Thyroid gland (tissue), 4 donors: ENCODE results near the gene VPS37C. TPM values are rescaled to one million over a fixed set of nuclear protein-coding genes. Genes with fewer than 3 reads are reported as not detected.
"Not testable (repeated sequence)": the region's sequence is repeated elsewhere in the genome, so short reads cannot be mapped to it uniquely, and the experiment has no call there.

Experiments used
- DNase-seq, 2 donors: peaks; one replicate each; pipeline ENCODE4 v3.0.0-alpha.2; 2019
- H3K27ac ChIP-seq, 3 donors: fragments of 200-600 bp; sonication (generic); 1 replicate in 2 of 3; 2 replicates in 1 of 3; pipeline ENCODE4 v1.5.1; 2016 to 2019; ENCODE audit warnings: mild to moderate bottlenecking in 1 of 3, moderate library complexity in 1 of 3
- H3K27me3 ChIP-seq: fragments of 200-600 bp; sonication (generic); one replicate; pipeline ENCODE4 v1.5.1; 2019
- H3K36me3 ChIP-seq, 2 donors: fragments of 200-600 bp; sonication (generic); one replicate each; pipeline ENCODE4 v1.5.1; 2016 to 2019
- H3K4me1 ChIP-seq, 2 donors: fragments of 200-600 bp; sonication (generic); one replicate each; pipeline ENCODE4 v1.5.1; 2017 to 2019
- H3K4me3 ChIP-seq, 3 donors: fragments of 200-600 bp; sonication (generic); replicated peaks in 1 of 3; 1 replicate in 2 of 3; 2 replicates in 1 of 3; pipeline ENCODE4 v1.5.1; 2016; ENCODE audit warnings: mild to moderate bottlenecking in 1 of 3
- H3K9me3 ChIP-seq: fragments of 200-600 bp; sonication (generic); one replicate; pipeline ENCODE4 v1.5.1; 2017
- POLR2A ChIP-seq, 2 donors: fragments of 450-650 bp; IDR thresholded peaks; one replicate each; pipeline ENCODE4 v1.6.1; 2017; ENCODE audit warnings: antibody characterized with exemption in 2 of 2, mild to moderate bottlenecking in 2 of 2, moderate library complexity in 1 of 2
- WGBS, 2 donors: methylation state at CpG; one replicate each; pipeline ENCODE4 v1.1.5; 2017; 5-methylcytosine and 5-hydroxymethylcytosine counted together
- intact Hi-C: fragments of 100-400 bp; cut with DNase I; formaldehyde crosslinking; loops from one replicate; pipeline ENCODE4 v1.15.1; 2023
- total RNA-seq, 4 donors: library from RNA; depleted of rRNA; stranded (reverse); fragments of >200 nt; gene quantifications; one replicate each; pipeline ENCODE4 v1.2.3, GENCODE V29; 2016
- TF ChIP-seq, protein P1 (sequence below), 6 experiments: fragments of 200-600 bp in 3 of 6; fragments of 450-650 bp in 3 of 6; sonication (generic) in 3 of 6; IDR thresholded peaks; one replicate each; pipeline ENCODE4 v1.5.1; 2016 to 2019; ENCODE audit warnings: antibody characterized with exemption in 6 of 6, mild to moderate bottlenecking in 2 of 6, inconsistent platforms in 1 of 6, moderate library complexity in 1 of 6

The VPS37C gene
- total RNA-seq: 10 to 100 TPM; 13.0 to 18.2 (median 15.9) TPM

DNA sequence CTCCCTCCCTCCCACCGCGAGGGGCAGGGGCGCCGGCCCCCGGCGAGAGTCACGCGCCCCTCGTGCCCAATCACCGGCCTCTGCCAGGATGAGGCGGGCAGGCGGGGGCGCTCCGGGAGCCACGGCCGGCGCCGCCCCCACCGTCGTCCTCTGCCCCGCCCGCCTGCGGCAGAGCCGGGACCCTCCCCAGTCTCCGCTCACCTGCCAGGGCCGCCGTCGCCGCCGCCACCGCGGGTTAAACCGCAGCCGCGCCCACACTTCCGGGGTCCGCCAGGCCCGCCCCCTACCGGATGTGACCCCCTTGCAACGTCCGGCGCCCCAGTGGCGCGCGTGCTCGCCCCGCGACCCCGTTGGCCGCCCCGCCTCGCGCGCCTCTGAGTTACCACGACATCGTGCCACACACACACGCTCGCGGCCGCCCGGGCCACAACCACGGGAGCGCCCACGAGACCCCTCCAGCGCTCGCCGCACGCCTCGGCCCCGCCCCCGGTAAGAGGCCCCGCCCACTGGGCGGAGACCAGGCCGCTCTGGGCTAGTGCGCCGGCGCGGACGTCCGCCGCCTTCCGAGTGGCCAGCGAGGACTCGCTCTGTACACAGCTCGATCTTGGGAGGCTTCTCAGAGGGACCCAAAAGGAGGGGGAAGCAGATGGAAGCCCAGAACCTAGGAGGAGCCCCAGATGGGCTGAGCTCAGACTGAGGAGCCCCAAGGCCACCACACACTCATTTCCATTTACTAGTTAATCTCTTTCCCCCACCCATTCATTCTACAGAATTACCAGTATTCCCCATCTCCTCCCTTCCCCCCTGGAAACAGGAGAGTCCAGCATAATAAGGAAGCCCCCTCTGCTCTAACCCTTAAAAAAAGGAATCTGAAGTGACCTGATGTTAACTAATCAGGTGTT, at the start of gene VPS37C:
TSS of gene VPS37C (minus strand) at position 237 of the 902 bp plus-strand sequence. CDS start 22,597 bp downstream, outside the sequence.
- TF ChIP-seq, protein P1, sequence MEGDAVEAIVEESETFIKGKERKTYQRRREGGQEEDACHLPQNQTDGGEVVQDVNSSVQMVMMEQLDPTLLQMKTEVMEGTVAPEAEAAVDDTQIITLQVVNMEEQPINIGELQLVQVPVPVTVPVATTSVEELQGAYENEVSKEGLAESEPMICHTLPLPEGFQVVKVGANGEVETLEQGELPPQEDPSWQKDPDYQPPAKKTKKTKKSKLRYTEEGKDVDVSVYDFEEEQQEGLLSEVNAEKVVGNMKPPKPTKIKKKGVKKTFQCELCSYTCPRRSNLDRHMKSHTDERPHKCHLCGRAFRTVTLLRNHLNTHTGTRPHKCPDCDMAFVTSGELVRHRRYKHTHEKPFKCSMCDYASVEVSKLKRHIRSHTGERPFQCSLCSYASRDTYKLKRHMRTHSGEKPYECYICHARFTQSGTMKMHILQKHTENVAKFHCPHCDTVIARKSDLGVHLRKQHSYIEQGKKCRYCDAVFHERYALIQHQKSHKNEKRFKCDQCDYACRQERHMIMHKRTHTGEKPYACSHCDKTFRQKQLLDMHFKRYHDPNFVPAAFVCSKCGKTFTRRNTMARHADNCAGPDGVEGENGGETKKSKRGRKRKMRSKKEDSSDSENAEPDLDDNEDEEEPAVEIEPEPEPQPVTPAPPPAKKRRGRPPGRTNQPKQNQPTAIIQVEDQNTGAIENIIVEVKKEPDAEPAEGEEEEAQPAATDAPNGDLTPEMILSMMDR (IDR thresholded peaks at IDR 0.05): peak in 2 of 6 experiments; percentile 7 to 29
- peak in 1 of 2 donors; percentile 79 for TF ChIP-seq POLR2A (IDR thresholded peaks at IDR 0.05)
- no peaks in the 10 kb centered on the region for H3K9me3 ChIP-seq
- DNase-seq: peak; percentile 84 to 87
- no peaks in the 10 kb centered on the region for H3K27me3 ChIP-seq
- WGBS, 2 donors: 0% methylated on average over 8 to 17 of the region's 85 CpGs
- H3K4me1 ChIP-seq: peaks cover 22 to 33% of the 10 kb centered on the region in 2 donors
- H3K4me3 ChIP-seq: peak within 1 kb of the TSS; percentile 21 to 89 (median 62)
- no peaks in the 10 kb centered on the region for H3K36me3 ChIP-seq
- peak within 1 kb of the TSS; percentile 94 to 98 (median 96) for H3K27ac ChIP-seq
- intact Hi-C loops: loop anchor here (10.0 kb wide), 1 partner anchor 247 kb away; the partner anchor contains the start of gene TMEM109

DNA sequence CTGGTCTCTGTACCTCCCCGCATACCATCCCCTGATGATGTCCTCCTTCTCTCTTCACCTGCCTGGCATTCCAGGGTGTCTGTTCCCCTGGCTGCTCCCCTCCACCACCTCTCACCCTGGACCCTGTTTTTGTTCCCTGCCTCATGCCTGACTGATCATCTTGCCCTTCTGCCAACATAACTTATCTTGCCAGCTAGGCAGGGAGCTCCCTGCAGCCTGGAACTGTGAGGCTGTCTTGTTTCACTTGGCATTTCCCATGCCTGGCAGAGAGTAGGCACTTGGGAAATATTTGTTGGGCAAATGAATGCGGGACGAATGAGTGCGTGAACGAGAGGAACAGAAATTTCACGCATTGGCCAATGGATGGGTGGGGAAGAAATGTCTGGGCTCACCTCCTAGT, 49.4 kb upstream of the VPS37C start:
- DNase-seq, H3K27me3 ChIP-seq, H3K4me1 ChIP-seq, H3K9me3 ChIP-seq, H3K4me3 ChIP-seq, intact Hi-C loops, H3K27ac ChIP-seq, H3K36me3 ChIP-seq: not testable (repeated sequence)
- WGBS, 2 donors: no CpG with 5 or more reads among the region's 6 CpGs

DNA sequence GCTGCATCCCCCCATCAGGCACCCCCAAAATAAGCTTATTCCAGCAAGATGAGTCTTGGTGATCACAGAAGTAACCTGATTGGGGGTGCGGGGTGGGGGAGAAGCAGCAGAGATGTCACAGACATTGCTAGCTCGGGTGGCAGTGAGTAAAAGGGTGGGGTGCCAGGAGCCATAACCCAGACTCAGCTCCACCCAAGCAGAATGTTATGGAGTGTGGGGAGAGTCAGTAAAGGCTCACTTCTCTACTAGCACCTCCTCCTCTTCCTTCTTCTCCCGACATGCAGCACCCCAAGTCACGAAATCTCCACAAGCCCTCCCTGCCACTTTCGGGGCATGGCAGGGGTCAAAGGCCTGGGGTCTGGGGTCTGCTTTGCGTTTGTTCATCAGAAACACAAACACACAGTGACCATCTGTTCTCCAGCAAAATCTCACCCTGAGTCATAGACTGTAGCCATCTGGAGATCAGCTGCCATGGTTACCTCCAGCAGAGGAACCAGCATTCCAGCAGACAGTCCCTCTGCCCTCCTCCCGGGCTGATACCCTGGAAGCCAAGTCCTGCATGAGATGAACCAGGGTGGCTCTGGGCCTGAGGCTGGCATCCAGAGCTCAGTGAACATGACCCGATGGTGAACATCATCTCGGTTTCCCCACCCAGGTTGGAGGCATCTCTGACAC, 46.5 kb upstream of the VPS37C start:
- H3K4me3 ChIP-seq, H3K9me3 ChIP-seq, H3K27ac ChIP-seq, H3K36me3 ChIP-seq, H3K4me1 ChIP-seq, DNase-seq, H3K27me3 ChIP-seq, intact Hi-C loops: not testable (repeated sequence)
- no CpG with 5 or more reads among the region's 9 CpGs for WGBS, 2 donors

DNA sequence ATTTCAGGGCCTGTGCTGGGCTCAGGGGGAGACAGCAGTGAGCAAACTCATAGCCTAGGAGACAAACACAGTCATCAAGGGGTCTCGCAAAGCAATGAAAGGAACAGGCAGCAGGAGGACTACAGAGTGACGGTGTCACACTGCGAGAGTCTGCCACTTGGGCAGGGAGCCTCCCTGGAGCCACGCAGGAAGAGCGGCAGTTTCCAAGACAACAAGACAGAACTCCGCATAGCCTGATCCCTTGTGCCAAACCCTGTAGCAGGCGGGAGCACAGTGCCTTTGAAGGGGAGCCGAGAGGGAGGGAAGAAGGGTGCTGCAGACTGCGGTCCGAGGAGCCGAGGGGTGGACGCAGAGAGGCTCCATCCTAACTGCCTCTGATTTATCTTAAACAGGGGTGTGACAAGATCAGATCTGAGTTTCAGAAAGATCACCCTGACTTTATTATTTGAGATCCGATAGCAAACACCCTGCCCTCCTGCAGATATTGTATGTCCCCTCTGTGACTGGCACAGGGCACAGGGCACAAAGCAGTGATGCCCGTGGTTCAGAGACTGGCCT, 43.4 kb upstream of the VPS37C start:
- intact Hi-C loops, H3K27ac ChIP-seq, H3K4me3 ChIP-seq, DNase-seq, H3K27me3 ChIP-seq, H3K9me3 ChIP-seq, H3K36me3 ChIP-seq, H3K4me1 ChIP-seq: not testable (repeated sequence)
- WGBS, 2 donors: 70 to 91% methylated on average over 13 to 14 of the region's 14 CpGs

DNA sequence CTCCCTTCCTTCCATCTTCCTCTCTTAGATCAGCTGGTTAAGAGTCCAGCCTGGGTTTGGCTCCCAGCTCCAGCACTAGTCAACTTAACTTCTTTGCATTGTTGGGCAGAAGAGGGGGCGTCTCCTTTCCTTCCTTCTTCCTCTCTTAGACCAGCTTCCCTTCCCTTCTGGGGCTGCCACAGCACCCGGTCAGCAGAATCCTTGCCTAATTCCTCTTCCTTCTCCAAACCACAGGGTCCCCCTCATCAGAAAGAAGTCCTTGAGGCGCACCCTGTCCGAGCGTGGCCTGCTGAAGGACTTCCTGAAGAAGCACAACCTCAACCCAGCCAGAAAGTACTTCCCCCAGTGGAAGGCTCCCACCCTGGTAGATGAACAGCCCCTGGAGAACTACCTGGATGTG, 42.6 kb upstream of the VPS37C start:
- H3K4me3 ChIP-seq, intact Hi-C loops, H3K4me1 ChIP-seq, DNase-seq, H3K27me3 ChIP-seq, H3K36me3 ChIP-seq, H3K9me3 ChIP-seq, H3K27ac ChIP-seq: not testable (repeated sequence)
- no CpG with 5 or more reads among the region's 5 CpGs for WGBS, 2 donors

DNA sequence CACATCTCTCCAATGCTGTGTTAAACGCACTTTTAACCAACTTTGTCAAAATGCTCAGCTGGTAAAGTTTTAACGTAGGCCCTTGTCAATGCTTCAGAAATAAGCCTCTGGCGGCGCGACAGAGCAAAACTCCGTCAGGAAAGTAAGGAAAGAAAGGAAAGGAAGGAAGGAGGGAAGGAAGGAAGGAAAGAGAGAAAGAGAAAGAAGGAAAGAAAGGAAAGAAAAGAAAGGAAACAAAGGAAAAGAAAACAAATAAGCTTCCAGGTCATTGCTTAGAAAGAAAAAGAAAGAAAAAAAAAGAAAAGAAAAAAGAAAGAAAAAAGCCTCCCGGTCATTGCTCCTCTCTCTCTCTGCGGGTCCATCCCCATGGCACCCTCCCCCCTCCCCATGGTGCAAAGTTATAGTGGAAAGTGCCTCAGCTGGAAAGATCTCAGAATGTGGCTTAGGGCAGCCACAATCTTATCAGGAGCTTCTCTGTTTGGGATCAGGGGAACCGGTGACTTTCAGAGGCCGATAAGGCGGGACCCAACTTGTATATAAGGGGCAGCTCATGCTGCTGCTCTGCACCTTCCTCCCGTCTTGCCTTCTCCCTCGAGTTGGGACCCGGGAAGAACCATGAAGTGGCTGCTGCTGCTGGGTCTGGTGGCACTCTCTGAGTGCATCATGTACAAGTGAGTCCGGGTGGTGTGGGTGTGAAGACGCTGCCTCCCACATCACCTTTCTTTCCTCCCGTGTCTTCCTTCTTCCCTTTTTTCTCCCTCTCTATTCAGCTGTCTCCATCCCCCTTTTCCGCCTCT, 41.9 kb upstream of the VPS37C start, which contains the start of gene PGA3:
TSS of gene PGA3 (plus strand) at position 566 of the 797 bp plus-strand sequence. CDS start at position 616, 50 bp downstream.
- intact Hi-C loops, H3K9me3 ChIP-seq, H3K27ac ChIP-seq, H3K4me1 ChIP-seq, H3K27me3 ChIP-seq, DNase-seq, H3K4me3 ChIP-seq, H3K36me3 ChIP-seq: not testable (repeated sequence)
- 76 to 78% methylated on average over 15 of the region's 18 CpGs for WGBS, 2 donors

DNA sequence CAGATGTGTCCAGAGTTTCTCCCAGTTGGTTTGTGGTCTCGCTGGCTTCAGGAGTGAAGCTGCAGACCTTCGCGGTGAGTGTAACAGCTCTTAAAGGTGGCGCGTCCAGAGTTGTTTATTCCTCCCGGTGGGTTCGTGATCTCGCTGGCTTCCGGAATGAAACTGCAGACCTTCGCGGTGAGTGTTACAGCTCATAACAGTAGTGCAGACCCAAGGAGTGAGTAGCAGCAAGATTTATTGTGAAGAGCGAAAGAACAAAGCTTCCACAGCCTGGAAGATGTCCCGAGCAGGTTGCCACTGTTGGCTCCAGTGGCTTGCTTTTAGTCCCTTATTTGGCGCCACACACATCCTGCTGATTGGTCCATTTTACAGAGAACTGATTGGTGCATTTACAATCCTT, 40.2 kb upstream of the VPS37C start:
- Histone ChIP-seq H3K4me3 (no peak overlapping the region), H3K4me1 (no peaks in the 10 kb centered on the region), H3K27ac (no peak overlapping the region), H3K27me3 (no peaks in the 10 kb centered on the region), H3K9me3 (no peaks in the 10 kb centered on the region), H3K36me3 (no peaks in the 10 kb centered on the region)
- DNase-seq: no peak
- TF ChIP-seq POLR2A (IDR thresholded peaks at IDR 0.05): no peak
- TF ChIP-seq, protein P1 (IDR thresholded peaks at IDR 0.05): no peak
- 88 to 92% methylated on average over 14 of the region's 14 CpGs for WGBS, 2 donors
- intact Hi-C loops: no loop called here
